ENCODE results near the gene KAZN.

KAZN gene

DNA sequence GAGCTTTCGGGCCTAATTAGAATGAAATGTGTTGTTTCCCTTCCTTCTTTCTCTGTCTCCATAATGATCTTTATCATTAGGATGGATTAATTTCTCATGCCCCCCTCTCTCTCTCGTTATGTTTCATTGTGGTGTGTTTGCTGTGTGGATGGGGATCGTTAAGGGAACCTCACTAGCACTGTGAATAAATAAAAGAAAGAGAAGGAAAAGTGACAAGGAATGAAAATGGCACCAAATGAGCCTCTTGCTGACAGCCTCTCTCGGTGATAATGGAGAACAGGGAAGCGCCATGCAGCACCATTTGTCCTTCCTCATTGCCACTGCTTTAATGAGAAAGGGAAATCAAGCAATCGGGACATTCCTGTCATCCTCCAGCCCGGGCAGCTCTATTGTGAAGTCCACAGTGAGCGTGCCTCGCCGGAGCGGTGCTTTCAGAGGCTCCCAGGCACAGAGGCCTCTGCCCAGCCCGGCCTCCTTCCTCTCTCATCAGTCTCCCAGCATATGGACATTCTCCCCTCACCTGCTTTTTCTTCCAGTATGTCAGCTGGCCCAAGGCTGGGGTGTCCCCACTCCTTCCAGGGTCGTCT, 289.4 kb downstream of the KAZN start:
- no peak for DNase-seq (ENCODE audit: extremely low spot score)
- no peak for TF ChIP-seq LEF1 (IDR thresholded peaks at IDR 0.05; ENCODE audit: borderline replicate concordance)
- TF ChIP-seq SP1 (IDR thresholded peaks at IDR 0.05), result no peak
- TF ChIP-seq FOXM1 (IDR thresholded peaks at IDR 0.05; ENCODE audit: borderline replicate concordance), result no peak
- TF ChIP-seq BHLHE40 (IDR thresholded peaks at IDR 0.05; ENCODE audit: borderline replicate concordance), result no peak
- no peak for TF ChIP-seq ZNF384 (IDR thresholded peaks at IDR 0.05)
- TF ChIP-seq SUZ12 (IDR thresholded peaks at IDR 0.05), result no peak
- no peak for TF ChIP-seq FOXA1 (IDR thresholded peaks at IDR 0.05)
- TF ChIP-seq CTBP1 (IDR thresholded peaks at IDR 0.05; ENCODE audit: borderline replicate concordance), result no peak
- CTCF ChIA-PET, result interaction anchor here (0.9 kb wide), 1 partner anchor 27 kb away, joined by 4 read pairs; no protein-coding TSS in a partner anchor
- POLR2A ChIA-PET, result no interaction called here

DNA sequence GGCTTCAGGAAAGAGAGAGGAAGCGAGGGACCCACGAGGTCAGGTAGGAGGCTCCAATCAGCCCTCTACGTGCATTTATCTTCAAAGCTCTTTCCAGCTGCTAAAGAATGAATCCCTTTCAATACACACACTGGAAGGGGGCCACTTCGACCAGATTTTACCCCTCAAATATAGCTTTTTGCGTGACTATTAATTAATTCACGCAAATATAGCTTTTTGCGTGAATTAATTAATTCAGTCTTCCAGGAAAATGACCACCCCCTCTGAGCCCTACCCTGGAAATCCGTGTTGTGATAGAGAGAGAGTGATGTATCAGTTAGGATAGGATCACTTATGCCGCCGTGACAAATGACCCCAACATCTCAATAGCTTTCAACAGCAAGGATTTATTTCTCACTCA, 289.9 kb downstream of the KAZN start:
- no peak for TF ChIP-seq SUZ12 (IDR thresholded peaks at IDR 0.05)
- ChIA-PET CTCF (interaction anchor here (0.9 kb wide), 1 partner anchor 27 kb away, joined by 4 read pairs; no protein-coding TSS in a partner anchor), POLR2A (no interaction called here)
- DNase-seq (ENCODE audit: extremely low spot score), result no peak

DNA sequence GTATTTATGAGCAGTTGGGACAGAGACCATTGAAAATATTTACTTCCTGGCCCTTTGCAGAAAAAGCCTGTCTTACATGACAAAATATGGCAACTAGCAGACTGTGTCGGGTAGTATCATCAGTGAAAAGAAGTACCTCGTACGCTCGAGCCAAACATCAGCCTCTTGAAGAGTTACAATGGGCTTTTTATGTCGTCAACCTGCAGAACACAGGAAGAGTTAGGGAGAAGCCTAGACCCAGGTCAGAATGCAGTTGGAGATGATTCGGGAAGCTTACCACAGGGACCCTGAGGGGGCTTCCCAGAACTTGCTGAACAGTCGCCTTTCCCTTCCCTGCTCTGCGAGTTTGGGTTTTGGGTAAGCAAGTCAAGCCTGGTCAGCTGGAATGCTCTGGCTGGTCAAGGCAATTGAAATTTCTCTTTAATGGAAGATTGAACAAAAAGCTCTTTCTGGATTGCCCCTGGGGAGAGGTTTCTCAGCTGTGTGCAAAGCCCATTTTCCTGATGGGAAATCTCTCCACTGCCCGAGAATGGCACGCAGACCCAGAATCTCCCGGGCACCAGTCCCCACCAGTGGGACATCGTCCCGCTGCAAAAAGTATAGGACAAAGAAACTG, 291.4 kb downstream of the KAZN start:
- DNase-seq (ENCODE audit: extremely low spot score), result no peak
- TF ChIP-seq ELF4 (IDR thresholded peaks at IDR 0.05), result no peak
- TF ChIP-seq NFRKB (IDR thresholded peaks at IDR 0.05), result no peak
- no peak for TF ChIP-seq FOXA1 (IDR thresholded peaks at IDR 0.05)
- POLR2A ChIA-PET, result no interaction called here
- CTCF ChIA-PET, result interaction anchor here (0.7 kb wide), 1 partner anchor 157 kb away, joined by 4 read pairs; no protein-coding TSS in a partner anchor

DNA sequence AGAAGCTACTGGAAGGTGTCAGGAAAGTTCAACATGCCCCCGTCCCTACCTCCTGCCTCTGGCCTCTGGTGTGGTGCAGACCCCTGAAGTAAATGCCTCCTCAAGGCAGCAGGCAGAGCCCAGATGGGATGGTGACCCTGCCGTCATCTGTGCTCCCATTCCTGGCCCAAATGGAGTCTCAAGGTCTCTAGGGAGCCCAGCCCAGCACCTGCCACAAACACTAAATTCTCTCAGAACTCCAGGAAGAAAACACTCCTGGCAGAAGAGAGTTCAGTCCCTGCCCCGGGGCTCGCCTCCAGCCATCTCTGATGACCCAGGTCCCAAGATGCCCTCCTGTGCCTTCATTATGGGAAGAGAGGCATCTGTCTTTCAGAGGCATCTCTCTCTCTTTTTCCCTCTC, 293.5 kb downstream of the KAZN start:
- no peak for DNase-seq (ENCODE audit: extremely low spot score)
- ChIA-PET POLR2A (no interaction called here), CTCF (no interaction called here)
- no peak for TF ChIP-seq HDGF (IDR thresholded peaks at IDR 0.05; ENCODE audit: borderline replicate concordance)
- no peak for TF ChIP-seq BHLHE40 (IDR thresholded peaks at IDR 0.05; ENCODE audit: borderline replicate concordance)
- no peak for TF ChIP-seq FOXM1 (IDR thresholded peaks at IDR 0.05; ENCODE audit: borderline replicate concordance)
- no peak for TF ChIP-seq NFRKB (IDR thresholded peaks at IDR 0.05)
- no peak for TF ChIP-seq SUZ12 (IDR thresholded peaks at IDR 0.05)
- TF ChIP-seq ELF4 (IDR thresholded peaks at IDR 0.05), result no peak
- no peak for TF ChIP-seq SP1 (IDR thresholded peaks at IDR 0.05)
- no peak for TF ChIP-seq TARDBP (IDR thresholded peaks at IDR 0.05)
- no peak for TF ChIP-seq CTBP1 (IDR thresholded peaks at IDR 0.05; ENCODE audit: borderline replicate concordance)
- no peak for TF ChIP-seq FOXK2 (IDR thresholded peaks at IDR 0.05)
- TF ChIP-seq LEF1 (IDR thresholded peaks at IDR 0.05; ENCODE audit: borderline replicate concordance), result no peak
- no peak for TF ChIP-seq ZNF384 (IDR thresholded peaks at IDR 0.05)
- TF ChIP-seq, protein P1, sequence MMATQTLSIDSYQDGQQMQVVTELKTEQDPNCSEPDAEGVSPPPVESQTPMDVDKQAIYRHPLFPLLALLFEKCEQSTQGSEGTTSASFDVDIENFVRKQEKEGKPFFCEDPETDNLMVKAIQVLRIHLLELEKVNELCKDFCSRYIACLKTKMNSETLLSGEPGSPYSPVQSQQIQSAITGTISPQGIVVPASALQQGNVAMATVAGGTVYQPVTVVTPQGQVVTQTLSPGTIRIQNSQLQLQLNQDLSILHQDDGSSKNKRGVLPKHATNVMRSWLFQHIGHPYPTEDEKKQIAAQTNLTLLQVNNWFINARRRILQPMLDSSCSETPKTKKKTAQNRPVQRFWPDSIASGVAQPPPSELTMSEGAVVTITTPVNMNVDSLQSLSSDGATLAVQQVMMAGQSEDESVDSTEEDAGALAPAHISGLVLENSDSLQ (IDR thresholded peaks at IDR 0.05), result no peak
- TF ChIP-seq FOXA1 (IDR thresholded peaks at IDR 0.05), result no peak
- no peak for TF ChIP-seq ARNT (IDR thresholded peaks at IDR 0.05)

DNA sequence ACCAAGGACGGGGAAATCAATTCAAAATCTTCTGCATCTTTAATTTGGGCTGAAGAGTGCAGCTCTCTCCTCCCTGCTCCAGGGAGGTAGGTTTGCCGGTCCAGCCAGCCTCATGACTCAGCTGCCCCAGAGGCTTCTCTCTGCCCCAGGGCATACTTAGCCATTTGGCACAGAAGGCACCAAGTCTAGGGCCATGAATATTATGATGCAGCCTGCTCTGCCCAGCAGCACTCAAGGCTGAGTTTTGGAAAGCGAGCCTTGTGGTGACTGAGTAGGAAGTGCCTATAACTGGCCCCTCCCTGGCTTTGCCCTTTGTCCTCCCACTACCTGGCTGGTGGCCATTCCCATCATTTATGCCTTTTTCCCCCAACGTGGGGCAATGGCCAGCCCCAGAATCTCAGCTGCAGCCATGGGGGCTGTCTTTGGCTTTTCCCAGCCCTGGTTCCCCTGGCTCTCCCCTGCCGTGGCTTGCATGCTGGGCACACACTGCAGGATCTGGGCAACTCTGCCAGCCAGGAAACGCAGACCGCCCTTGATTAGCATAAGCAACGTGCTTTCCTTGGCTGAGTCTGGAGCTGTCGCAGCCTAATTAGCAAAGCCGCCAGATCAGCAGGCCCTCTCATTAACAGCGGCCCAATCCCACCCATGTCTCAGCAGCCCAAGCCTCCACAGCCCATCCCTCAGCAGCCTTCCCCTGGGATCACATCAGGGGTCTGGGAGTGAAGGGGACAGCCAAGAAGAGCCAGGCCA, 296.5 kb downstream of the KAZN start:
- ChIA-PET POLR2A (no interaction called here), CTCF (no interaction called here)
- no peak for TF ChIP-seq BHLHE40 (IDR thresholded peaks at IDR 0.05; ENCODE audit: borderline replicate concordance)
- TF ChIP-seq FOXM1 (IDR thresholded peaks at IDR 0.05; ENCODE audit: borderline replicate concordance), result no peak
- TF ChIP-seq ZNF384 (IDR thresholded peaks at IDR 0.05), result no peak
- TF ChIP-seq LEF1 (IDR thresholded peaks at IDR 0.05; ENCODE audit: borderline replicate concordance), result no peak
- TF ChIP-seq, protein P1 (IDR thresholded peaks at IDR 0.05), result no peak
- TF ChIP-seq TARDBP (IDR thresholded peaks at IDR 0.05), result no peak
- no peak for TF ChIP-seq NFRKB (IDR thresholded peaks at IDR 0.05)
- TF ChIP-seq CTBP1 (IDR thresholded peaks at IDR 0.05; ENCODE audit: borderline replicate concordance), result no peak
- no peak for TF ChIP-seq SUZ12 (IDR thresholded peaks at IDR 0.05)
- DNase-seq (ENCODE audit: extremely low spot score), result no peak

DNA sequence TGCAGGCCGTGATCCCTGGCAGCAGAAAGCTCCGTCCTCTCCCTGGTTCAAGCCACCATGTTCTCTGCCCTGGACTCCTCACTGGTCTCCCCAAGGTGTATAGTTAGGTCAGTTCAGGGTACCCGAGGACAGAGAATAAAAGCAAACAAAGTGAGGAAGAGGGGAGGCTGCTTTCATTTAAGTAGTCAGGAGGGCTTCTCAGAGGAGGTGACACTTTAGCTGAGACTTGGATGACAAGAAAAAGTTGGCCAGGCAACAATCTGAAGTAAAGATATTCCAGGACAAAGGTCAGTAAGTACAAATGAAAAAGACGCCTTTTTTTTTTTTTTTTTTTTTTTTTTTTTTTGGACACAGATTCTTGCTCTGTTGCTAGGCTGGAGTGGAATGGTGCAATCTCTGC, 297.2 kb downstream of the KAZN start:
- ChIA-PET CTCF (no interaction called here), POLR2A (no interaction called here)

More for the DNA sequence above, 297.2 kb downstream of the KAZN start:
- no peak for TF ChIP-seq ELF4 (IDR thresholded peaks at IDR 0.05)
- no peak for TF ChIP-seq TARDBP (IDR thresholded peaks at IDR 0.05)
- TF ChIP-seq NFRKB (IDR thresholded peaks at IDR 0.05), result no peak
- no peak for TF ChIP-seq SP1 (IDR thresholded peaks at IDR 0.05)
- TF ChIP-seq ZNF384 (IDR thresholded peaks at IDR 0.05), result no peak
- TF ChIP-seq ARNT (IDR thresholded peaks at IDR 0.05), result no peak
- no peak for TF ChIP-seq FOXM1 (IDR thresholded peaks at IDR 0.05; ENCODE audit: borderline replicate concordance)
- no peak for TF ChIP-seq FOXA1 (IDR thresholded peaks at IDR 0.05)
- no peak for TF ChIP-seq L3MBTL2 (conservative IDR thresholded peaks at IDR 0.05)
- no peak for TF ChIP-seq BHLHE40 (IDR thresholded peaks at IDR 0.05; ENCODE audit: borderline replicate concordance)
- TF ChIP-seq, protein P1 (IDR thresholded peaks at IDR 0.05), result no peak
- no peak for TF ChIP-seq SUZ12 (IDR thresholded peaks at IDR 0.05)
- no peak for TF ChIP-seq LEF1 (IDR thresholded peaks at IDR 0.05; ENCODE audit: borderline replicate concordance)
- no peak for TF ChIP-seq FOXK2 (IDR thresholded peaks at IDR 0.05)
- TF ChIP-seq HDGF (IDR thresholded peaks at IDR 0.05; ENCODE audit: borderline replicate concordance), result no peak
- no peak for TF ChIP-seq CTBP1 (IDR thresholded peaks at IDR 0.05; ENCODE audit: borderline replicate concordance)
- no peak for DNase-seq (ENCODE audit: extremely low spot score)

Measured in HEK293T (cell line).